Vagina (tissue), 2 donors: ENCODE measurements around the gene ACADSB.

Experiments used
- POLR2A ChIP-seq, 2 donors: fragments of 450-650 bp; IDR thresholded peaks; one replicate each; pipeline ENCODE4 v1.6.1; 2017; ENCODE audit warnings: antibody characterized with exemption in 2 of 2, mild to moderate bottlenecking in 2 of 2, moderate library complexity in 2 of 2
- TF ChIP-seq, protein P1 (sequence below), 3 experiments: fragments of 450-650 bp in 2 of 3; fragments of 200-600 bp in 1 of 3; sonication (generic) in 1 of 3; IDR thresholded peaks; one replicate each; pipeline ENCODE4 v1.5.1; 2017 to 2019; ENCODE audit warnings: antibody characterized with exemption in 3 of 3, mild to moderate bottlenecking in 2 of 3, moderate library complexity in 2 of 3

DNA sequence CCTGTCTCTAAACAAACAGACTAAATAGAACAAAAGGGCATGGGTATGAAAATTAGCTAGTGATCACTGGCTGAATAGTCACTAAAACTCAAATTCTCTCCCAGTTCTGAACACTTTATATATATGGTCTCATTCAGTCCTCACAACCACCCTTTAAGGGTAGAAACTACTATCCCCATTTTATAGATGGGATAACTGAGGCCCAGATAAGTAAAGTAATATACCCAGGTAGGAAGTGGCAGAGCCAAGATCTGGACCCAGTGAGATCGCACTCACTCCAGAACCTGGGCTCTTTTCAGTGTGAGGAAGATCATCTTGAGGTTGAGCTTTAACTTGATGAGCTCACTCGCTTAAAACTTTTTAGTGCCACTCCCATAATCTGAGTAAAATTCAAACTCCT lies 24.1 kb upstream of the ACADSB start:
- TF ChIP-seq, protein P1, sequence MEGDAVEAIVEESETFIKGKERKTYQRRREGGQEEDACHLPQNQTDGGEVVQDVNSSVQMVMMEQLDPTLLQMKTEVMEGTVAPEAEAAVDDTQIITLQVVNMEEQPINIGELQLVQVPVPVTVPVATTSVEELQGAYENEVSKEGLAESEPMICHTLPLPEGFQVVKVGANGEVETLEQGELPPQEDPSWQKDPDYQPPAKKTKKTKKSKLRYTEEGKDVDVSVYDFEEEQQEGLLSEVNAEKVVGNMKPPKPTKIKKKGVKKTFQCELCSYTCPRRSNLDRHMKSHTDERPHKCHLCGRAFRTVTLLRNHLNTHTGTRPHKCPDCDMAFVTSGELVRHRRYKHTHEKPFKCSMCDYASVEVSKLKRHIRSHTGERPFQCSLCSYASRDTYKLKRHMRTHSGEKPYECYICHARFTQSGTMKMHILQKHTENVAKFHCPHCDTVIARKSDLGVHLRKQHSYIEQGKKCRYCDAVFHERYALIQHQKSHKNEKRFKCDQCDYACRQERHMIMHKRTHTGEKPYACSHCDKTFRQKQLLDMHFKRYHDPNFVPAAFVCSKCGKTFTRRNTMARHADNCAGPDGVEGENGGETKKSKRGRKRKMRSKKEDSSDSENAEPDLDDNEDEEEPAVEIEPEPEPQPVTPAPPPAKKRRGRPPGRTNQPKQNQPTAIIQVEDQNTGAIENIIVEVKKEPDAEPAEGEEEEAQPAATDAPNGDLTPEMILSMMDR (IDR thresholded peaks at IDR 0.05) = no peak
- no peak for TF ChIP-seq POLR2A (IDR thresholded peaks at IDR 0.05)
